Lower leg skin (tissue), 4 donors: ENCODE results near the gene RGS7. TPM values are rescaled to one million over a fixed set of nuclear protein-coding genes. Genes with fewer than 3 reads are reported as not detected.

ENCODE experiments used
- DNase-seq, 2 donors: peaks; one replicate each; pipeline ENCODE4 v3.0.0-alpha.2; 2019; ENCODE audit warnings: low spot score in 2 of 2
- H3K4me3 ChIP-seq: fragments of 200-600 bp; sonication (generic); 2 replicates; pipeline ENCODE4 v1.5.1; 2017; ENCODE audit warnings: mild to moderate bottlenecking, low read depth; ENCODE audit not compliant: poor library complexity, severe bottlenecking
- POLR2A ChIP-seq, 2 donors: fragments of 450-650 bp; IDR thresholded peaks; one replicate each; pipeline ENCODE4 v1.6.1; 2016 to 2017; ENCODE audit warnings: antibody characterized with exemption in 2 of 2, mild to moderate bottlenecking in 1 of 2, moderate library complexity in 1 of 2
- WGBS, 2 donors: methylation state at CpG; one replicate each; pipeline ENCODE4 v1.1.5; 2018; 5-methylcytosine and 5-hydroxymethylcytosine counted together
- intact Hi-C: fragments of 100-400 bp; cut with DNase I; formaldehyde crosslinking; loops from one replicate; pipeline ENCODE4 v1.15.0; 2023; ENCODE audit warnings: low total_unique reads
- total RNA-seq, 4 donors: library from RNA; depleted of rRNA; stranded (reverse); fragments of >200 nt; gene quantifications; one replicate each; pipeline ENCODE4 v1.1.0, GENCODE V29; 2016
- TF ChIP-seq, protein P1 (sequence below), 3 donors: fragments of 450-650 bp; IDR thresholded peaks; one replicate each; pipeline ENCODE4 v1.5.1; 2016; ENCODE audit warnings: antibody characterized with exemption in 3 of 3, mild to moderate bottlenecking in 3 of 3, moderate library complexity in 2 of 3

The RGS7 gene
- total RNA-seq, 4 donors from 2014 or later = not detected

DNA sequence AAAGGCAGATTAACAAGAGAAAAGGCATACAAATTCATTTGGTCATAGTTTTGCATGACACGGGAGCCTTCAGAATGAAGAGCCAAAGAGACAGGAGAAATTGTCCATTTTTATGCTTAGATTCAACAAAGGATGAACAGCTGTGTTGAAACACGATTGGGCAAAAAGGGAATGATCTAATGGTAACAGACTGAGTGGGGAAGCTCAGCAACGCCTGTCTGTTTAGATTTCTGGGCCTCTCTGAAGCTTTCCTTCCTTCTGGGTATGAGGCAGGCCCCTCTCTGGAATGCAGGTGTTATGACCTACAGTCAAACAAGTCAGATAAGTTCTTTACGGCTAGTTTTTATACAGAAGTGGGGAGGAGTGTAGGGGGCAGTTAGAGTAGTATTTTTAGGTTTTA lies 154.6 kb downstream of the RGS7 start:
- H3K4me3 ChIP-seq = no peak overlapping the region
- intact Hi-C loops = no loop called here
- DNase-seq = no peak
- TF ChIP-seq, protein P1, sequence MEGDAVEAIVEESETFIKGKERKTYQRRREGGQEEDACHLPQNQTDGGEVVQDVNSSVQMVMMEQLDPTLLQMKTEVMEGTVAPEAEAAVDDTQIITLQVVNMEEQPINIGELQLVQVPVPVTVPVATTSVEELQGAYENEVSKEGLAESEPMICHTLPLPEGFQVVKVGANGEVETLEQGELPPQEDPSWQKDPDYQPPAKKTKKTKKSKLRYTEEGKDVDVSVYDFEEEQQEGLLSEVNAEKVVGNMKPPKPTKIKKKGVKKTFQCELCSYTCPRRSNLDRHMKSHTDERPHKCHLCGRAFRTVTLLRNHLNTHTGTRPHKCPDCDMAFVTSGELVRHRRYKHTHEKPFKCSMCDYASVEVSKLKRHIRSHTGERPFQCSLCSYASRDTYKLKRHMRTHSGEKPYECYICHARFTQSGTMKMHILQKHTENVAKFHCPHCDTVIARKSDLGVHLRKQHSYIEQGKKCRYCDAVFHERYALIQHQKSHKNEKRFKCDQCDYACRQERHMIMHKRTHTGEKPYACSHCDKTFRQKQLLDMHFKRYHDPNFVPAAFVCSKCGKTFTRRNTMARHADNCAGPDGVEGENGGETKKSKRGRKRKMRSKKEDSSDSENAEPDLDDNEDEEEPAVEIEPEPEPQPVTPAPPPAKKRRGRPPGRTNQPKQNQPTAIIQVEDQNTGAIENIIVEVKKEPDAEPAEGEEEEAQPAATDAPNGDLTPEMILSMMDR (IDR thresholded peaks at IDR 0.05) = no peak
- TF ChIP-seq POLR2A (IDR thresholded peaks at IDR 0.05) = no peak
- 22 to 26% methylated on average over 4 of the region's 4 CpGs for WGBS, 2 donors

- TF ChIP-seq, protein P1 (IDR thresholded peaks at IDR 0.05) = no peak
- TF ChIP-seq POLR2A (IDR thresholded peaks at IDR 0.05) = no peak
- intact Hi-C loops = no loop called here
- DNase-seq = no peak
- WGBS, 2 donors = 80 to 87% methylated on average over 8 of the region's 8 CpGs
- no peak overlapping the region for H3K4me3 ChIP-seq
These were observed 170.3 kb downstream of the RGS7 start for GRCh38 chr1:241186716-241187115.

GRCh38 chr1:241181971-241182370 lies 175.0 kb downstream of the RGS7 start:
- no peak for TF ChIP-seq POLR2A (IDR thresholded peaks at IDR 0.05)
- TF ChIP-seq, protein P1 (IDR thresholded peaks at IDR 0.05) = no peak

DNA sequence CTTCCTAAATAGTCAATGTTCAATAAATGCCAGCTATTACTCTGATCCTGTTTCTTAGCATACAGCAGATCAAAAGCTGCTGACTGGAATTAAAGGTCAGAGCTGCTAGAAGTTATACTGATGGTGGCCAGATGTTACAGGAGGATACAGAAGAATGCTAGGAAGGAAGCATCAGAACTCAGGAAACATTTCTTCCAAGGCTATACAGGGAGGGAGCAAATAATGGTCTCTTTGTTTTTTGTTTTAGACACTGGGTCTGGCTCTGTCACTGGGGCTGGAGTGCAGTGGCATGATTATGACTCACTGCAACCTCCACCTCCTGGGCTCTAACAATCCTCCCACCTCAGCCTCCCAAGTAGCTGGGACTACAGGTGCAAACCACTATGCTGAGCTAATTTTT lies 175.5 kb downstream of the RGS7 start:
- no peak overlapping the region for H3K4me3 ChIP-seq
- DNase-seq = no peak
- TF ChIP-seq, protein P1 (IDR thresholded peaks at IDR 0.05) = no peak
- no peak for TF ChIP-seq POLR2A (IDR thresholded peaks at IDR 0.05)
- intact Hi-C loops = no loop called here

More at GRCh38 chr1:241181971-241182370, 175.0 kb downstream of the RGS7 start:
- DNase-seq = no peak
- H3K4me3 ChIP-seq = no peak overlapping the region
- WGBS, 2 donors = 82% methylated on average over 5 of the region's 5 CpGs
- intact Hi-C loops = no loop called here

GRCh38 chr1:241180569-241180968 lies 176.4 kb downstream of the RGS7 start:
- no peak for DNase-seq
- H3K4me3 ChIP-seq = no peak overlapping the region
- TF ChIP-seq, protein P1 (IDR thresholded peaks at IDR 0.05) = no peak
- TF ChIP-seq POLR2A (IDR thresholded peaks at IDR 0.05) = no peak
- intact Hi-C loops = no loop called here
- WGBS, 2 donors = 81 to 84% methylated on average over 4 of the region's 4 CpGs

GRCh38 chr1:241177660-241178059 lies 179.3 kb downstream of the RGS7 start:
- DNase-seq = no peak
- no peak overlapping the region for H3K4me3 ChIP-seq
- TF ChIP-seq POLR2A (IDR thresholded peaks at IDR 0.05) = no peak
- intact Hi-C loops = no loop called here
- WGBS, 2 donors = 70 to 80% methylated on average over 1 of the region's 1 CpG
